Retinal pigment epithelial cell (primary cell): Measurements from ENCODE around the gene NFIC.
"Not testable (repeated sequence)": the region's sequence is repeated elsewhere in the genome, so short reads cannot be mapped to it uniquely, and the experiment has no call there.

Experiments
- DNase-seq: peaks from one replicate; pipeline ENCODE4 v3.0.0-alpha.2; 2010; ENCODE audit warnings: low read depth
- H3K4me3 ChIP-seq: 2 replicates; pipeline ENCODE4 v1.5.1; 2011; ENCODE audit warnings: mild to moderate bottlenecking, low read length, control low read depth, moderate library complexity
- TF ChIP-seq, protein P1 (sequence below): conservative IDR thresholded peaks from 2 replicates; pipeline ENCODE4 v1.5.1; 2011; ENCODE audit warnings: low read depth, low read length, control low read depth, inconsistent platforms

NFIC gene

DNA sequence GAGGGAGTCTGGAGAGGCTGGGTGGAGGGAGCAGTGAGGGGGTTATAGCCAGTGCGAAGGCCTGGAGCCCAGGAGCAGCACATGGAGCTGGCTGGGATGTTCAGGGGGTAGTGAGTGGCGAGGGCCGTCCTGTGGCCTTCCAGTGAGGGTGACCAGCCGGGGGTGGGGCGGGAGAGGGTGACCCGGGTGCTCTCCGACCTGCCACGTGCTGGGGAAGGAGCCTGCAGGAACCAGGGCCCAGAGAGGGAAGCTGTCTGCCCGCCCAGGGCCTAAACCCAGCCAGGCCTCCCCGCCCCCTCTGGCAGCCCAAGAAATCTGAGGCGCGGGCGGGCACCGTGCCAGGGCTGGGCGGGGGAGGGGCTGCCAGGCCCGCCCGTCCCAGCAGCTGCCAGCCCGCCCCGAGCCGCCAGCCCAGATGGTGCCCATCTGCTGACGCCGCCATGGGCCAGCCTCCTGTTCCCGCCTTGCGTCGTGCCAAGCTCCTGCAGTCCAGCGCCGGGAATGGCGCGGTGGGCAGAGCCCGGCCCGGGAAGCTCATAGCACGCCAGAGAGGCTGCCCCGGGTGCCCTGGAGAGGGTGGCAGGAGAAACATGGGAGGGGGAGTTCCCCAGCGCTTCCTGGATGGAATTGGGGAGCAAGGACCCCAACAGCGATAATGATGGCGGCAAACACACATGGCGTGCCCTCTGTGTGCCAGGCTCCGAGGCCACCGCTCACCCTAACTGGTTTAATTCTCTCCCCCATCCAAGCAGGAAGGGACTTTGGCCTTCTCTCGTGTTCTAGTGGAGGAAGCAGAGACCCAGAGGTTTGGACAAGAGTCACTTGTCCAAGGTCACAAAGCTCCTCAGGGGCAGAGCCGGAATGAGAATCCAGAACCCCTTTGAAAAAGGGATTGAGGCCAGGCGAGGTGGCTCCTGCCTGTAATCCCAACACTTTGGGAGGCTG is 21.5 kb downstream of the NFIC start:
- H3K4me3 ChIP-seq, result no peak overlapping the region
- TF ChIP-seq, protein P1, sequence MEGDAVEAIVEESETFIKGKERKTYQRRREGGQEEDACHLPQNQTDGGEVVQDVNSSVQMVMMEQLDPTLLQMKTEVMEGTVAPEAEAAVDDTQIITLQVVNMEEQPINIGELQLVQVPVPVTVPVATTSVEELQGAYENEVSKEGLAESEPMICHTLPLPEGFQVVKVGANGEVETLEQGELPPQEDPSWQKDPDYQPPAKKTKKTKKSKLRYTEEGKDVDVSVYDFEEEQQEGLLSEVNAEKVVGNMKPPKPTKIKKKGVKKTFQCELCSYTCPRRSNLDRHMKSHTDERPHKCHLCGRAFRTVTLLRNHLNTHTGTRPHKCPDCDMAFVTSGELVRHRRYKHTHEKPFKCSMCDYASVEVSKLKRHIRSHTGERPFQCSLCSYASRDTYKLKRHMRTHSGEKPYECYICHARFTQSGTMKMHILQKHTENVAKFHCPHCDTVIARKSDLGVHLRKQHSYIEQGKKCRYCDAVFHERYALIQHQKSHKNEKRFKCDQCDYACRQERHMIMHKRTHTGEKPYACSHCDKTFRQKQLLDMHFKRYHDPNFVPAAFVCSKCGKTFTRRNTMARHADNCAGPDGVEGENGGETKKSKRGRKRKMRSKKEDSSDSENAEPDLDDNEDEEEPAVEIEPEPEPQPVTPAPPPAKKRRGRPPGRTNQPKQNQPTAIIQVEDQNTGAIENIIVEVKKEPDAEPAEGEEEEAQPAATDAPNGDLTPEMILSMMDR, result no peak
- no peak for DNase-seq

DNA sequence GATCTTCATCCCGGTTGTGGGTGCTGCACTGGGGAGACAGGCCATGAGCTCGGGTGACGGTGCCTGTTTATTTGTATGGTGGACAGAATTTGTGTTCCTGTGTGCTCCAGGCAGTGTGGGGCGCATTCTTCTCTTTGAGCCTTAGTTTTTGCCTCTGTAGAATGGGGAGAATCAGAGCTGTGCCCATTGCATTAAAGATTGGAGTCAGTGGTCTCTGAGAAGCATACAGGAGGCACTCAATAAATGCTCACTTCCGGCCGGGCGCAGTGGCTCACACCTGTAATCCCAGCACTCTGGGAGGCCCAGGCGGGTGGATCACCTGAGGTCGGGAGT is 23.0 kb downstream of the NFIC start:
- TF ChIP-seq, protein P1, result no peak
- no peak for DNase-seq
- no peak overlapping the region for H3K4me3 ChIP-seq

DNA sequence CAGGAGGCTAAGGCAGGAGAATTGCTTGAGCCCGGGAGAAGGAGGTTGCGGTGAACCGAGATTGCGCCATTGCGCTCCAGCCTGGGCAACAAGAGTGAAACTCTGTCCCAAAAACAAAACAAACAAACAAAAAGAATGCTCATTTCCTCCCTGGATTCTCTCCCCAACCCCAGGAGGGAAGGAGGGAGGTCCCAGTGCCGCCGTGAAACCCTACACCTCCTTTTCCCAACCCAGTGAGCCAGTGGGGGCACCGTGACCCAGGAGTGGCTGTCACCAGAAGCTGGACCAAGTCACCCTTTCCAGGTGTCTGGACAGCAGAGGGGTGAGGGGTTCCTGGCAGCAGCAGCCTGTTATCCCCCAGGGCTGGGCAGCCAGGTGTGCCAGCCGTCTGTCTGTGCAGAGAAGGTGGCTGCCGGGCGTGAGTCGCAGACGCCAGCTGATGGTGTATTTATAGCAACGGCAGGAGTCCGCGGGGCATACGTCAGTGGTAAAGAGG is 23.5 kb downstream of the NFIC start:
- no peak for DNase-seq
- TF ChIP-seq, protein P1, result no peak
- H3K4me3 ChIP-seq, result no peak overlapping the region

DNA sequence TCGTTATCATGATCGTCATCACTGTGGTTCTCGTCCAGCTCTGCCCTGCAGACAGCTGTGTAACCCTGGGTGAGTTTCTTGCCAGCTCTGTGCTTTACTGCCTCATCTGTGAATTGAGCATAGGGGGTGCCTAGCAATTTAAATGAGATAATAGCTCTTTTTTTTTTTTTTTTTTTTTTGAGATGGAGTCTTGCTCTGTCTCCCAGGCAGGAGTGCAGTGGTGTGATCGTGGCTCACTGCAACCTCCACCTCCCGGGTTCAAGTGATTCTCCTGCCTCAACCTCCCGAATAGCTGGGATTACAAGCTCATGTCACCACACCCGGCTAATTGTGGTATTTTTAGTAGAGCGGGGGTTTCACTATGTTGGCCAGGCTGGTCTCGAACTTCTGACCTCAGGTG is 25.5 kb downstream of the NFIC start:
- not testable (repeated sequence) for DNase-seq, H3K4me3 ChIP-seq

DNA sequence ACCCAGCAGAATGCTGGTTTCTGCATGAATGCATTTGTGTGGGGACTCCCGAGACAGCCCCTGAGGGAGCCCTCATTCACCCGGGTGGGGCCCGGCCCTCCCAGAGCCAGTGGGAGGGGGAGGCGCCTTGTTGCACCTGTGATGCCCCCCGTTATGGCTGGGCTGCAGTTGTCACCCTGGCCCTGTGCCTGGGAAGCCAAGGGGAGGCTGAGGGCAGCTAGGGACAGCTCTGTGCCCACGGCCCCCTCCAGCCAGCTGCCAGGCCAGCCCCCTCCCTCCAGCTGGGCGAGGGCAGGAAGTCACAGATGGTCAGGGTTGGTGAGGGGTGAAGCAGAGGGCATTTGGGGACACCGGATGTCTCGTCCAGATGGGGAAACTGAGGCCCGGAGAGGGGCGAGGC is 26.1 kb downstream of the NFIC start:
- TF ChIP-seq, protein P1, result no peak
- H3K4me3 ChIP-seq, result no peak overlapping the region
- DNase-seq, result no peak

DNA sequence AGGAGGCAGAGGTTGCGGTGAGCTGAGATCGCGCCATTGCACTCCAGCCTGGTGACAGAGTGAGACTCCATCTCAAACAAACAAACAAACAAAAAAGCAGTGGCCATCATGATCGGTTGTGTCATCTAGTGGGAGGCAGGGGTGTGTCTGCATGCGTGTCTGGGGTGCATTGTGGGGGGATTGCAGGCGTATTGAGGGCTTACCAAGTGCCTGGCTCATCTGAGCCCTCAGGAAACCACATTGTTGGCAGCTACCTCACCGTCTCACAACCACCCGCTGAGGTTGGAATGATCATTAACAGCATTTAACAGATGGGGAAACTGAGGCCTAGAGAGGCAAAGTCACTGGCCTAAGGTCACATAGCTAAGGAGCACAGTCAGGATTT is 30.5 kb downstream of the NFIC start:
- TF ChIP-seq, protein P1, result no peak
- no peak for DNase-seq
- H3K4me3 ChIP-seq, result no peak overlapping the region

DNA sequence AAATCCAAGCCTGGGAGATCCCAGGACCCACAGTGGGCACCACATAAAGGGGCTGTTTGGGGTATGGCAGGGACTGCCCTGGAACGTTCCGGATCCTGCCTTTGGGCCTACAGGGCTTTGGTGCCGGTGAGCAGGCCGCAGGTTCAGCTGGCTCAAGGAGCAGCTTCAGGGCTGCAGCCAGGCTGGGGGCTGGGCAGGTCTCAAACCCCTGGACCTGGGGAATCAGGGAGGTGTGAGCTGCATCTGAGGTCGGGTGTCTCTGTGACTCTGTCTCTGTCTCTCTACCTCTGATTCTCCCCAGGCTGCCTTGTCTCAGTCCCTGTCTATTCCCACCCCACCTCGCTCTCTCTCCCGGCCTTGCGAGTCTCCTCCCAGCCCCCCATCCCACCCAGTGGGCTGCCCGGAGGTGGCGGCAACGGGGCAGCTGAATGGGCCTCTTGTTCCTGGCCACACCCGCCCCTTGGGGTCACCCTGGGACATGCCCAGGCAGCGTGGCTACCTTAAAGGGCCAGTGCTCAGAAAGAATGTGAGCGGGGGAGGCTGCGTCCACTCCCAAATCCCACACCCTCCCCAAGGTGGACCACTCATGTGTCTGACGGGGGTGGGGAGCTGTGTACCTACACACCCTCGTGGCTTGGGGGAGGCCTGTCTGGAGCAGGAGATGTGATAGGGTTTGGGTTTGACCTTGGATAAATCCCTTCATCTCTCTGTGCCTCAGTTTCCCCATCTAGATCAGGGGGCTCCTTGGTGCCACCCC is 31.1 kb downstream of the NFIC start:
- H3K4me3 ChIP-seq, result no peak overlapping the region
- DNase-seq, result no peak
- TF ChIP-seq, protein P1, result no peak
